ENCODE results near the gene ATXN10.

- TF ChIP-seq CTCF (IDR thresholded peaks at IDR 0.05): no peak
- no peak for TF ChIP-seq POLR2A (IDR thresholded peaks at IDR 0.05)
Measured at GRCh38 chr22:45893516-45893915, 221.9 kb downstream of the ATXN10 start.
